ENCODE data around the gene LDLRAD2.
"Not testable (repeated sequence)": the region's sequence is repeated elsewhere in the genome, so short reads cannot be mapped to it uniquely, and the experiment has no call there.

The LDLRAD2 gene

GRCh38 chr1:21823980-21824702 is 12.1 kb downstream of the LDLRAD2 start:
- DNase-seq (ENCODE audit: low read depth) = no peak

GRCh38 chr1:21824926-21825325 is 12.9 kb downstream of the LDLRAD2 start:
- DNase-seq (ENCODE audit: low read depth) = no peak

- no peak for DNase-seq (ENCODE audit: low read depth)
These were observed 13.3 kb downstream of the LDLRAD2 start for GRCh38 chr1:21825393-21825792.

GRCh38 chr1:21826694-21827093 is 14.6 kb downstream of the LDLRAD2 start:
- DNase-seq (ENCODE audit: low read depth) = not testable (repeated sequence)

GRCh38 chr1:21827141-21827679 is 15.1 kb downstream of the LDLRAD2 start:
- no peak for DNase-seq (ENCODE audit: low read depth)

GRCh38 chr1:21828075-21828474 is 16.0 kb downstream of the LDLRAD2 start:
- no peak for DNase-seq (ENCODE audit: low read depth)

GRCh38 chr1:21828506-21829210 is 16.6 kb downstream of the LDLRAD2 start:
- DNase-seq (ENCODE audit: low read depth) = no peak

- DNase-seq (ENCODE audit: low read depth) = no peak
These were observed 17.2 kb downstream of the LDLRAD2 start for GRCh38 chr1:21829294-21829693.

- no peak for DNase-seq (ENCODE audit: low read depth)
These were observed 18.9 kb downstream of the LDLRAD2 start for GRCh38 chr1:21830792-21831453.

GRCh38 chr1:21831454-21831970 is 19.4 kb downstream of the LDLRAD2 start:
- no peak for DNase-seq (ENCODE audit: low read depth)

GRCh38 chr1:21833392-21833976 is 21.4 kb downstream of the LDLRAD2 start:
- no peak for DNase-seq (ENCODE audit: low read depth)

- DNase-seq (ENCODE audit: low read depth) = no peak
These were observed 22.0 kb downstream of the LDLRAD2 start for GRCh38 chr1:21834094-21834493.

GRCh38 chr1:21834666-21835065 is 22.6 kb downstream of the LDLRAD2 start:
- no peak for DNase-seq (ENCODE audit: low read depth)

GRCh38 chr1:21836010-21836409 is 23.9 kb downstream of the LDLRAD2 start:
- no peak for DNase-seq (ENCODE audit: low read depth)

- no peak for DNase-seq (ENCODE audit: low read depth)
These were observed 24.7 kb downstream of the LDLRAD2 start for GRCh38 chr1:21836729-21837128.

GRCh38 chr1:21837476-21837875 is 25.4 kb downstream of the LDLRAD2 start:
- no peak for DNase-seq (ENCODE audit: low read depth)

GRCh38 chr1:21838359-21839157 is 26.5 kb downstream of the LDLRAD2 start:
- no peak for DNase-seq (ENCODE audit: low read depth)

- no peak for DNase-seq (ENCODE audit: low read depth)
These were observed 27.4 kb downstream of the LDLRAD2 start for GRCh38 chr1:21839337-21840037.

- DNase-seq (ENCODE audit: low read depth) = no peak
These were observed 28.9 kb downstream of the LDLRAD2 start for GRCh38 chr1:21840981-21841380.

GRCh38 chr1:21841852-21842466 is 29.9 kb downstream of the LDLRAD2 start:
- no peak for DNase-seq (ENCODE audit: low read depth)
